ENCODE data around the gene DRC7. TPM values are rescaled to one million over a fixed set of nuclear protein-coding genes. Genes with fewer than 3 reads are reported as not detected.

DRC7 gene
- polyA plus RNA-seq, 1 of the 3 experiments (the other 2 are of a cell fraction), result 0.58 TPM

GRCh38 chr16:57652695-57653471 is 41.7 kb upstream of the DRC7 start:
- H3K36me3 ChIP-seq (replicated peaks in 1 of 2; ENCODE audit: control insufficient read depth in 1 of 2, insufficient read depth in 2 of 2, low read length in 1 of 2), result no peaks in the 10 kb centered on the region
- no peak overlapping the region for H3K9ac ChIP-seq
- no peaks in the 10 kb centered on the region for H3K79me2 ChIP-seq (ENCODE audit: insufficient read depth)
- no peak overlapping the region for H3K4me3 ChIP-seq (ENCODE audit: low read depth in 2 of 2, low read length in 1 of 2)
- H3K27ac ChIP-seq (ENCODE audit: low read depth in 2 of 2, low read length in 1 of 2), result no peak overlapping the region
- H4K20me1 ChIP-seq (ENCODE audit: insufficient read depth), result no peaks in the 10 kb centered on the region
- no peaks in the 10 kb centered on the region; a peak in 1 of 4 replicates for H3K4me1 ChIP-seq (ENCODE audit: control insufficient read depth in 1 of 2, insufficient read depth in 2 of 2, low read depth in 1 of 2, low read length in 1 of 2)
- ChIA-PET CTCF (interaction anchor here (0.9 to 2.1 kb wide), 6 partner anchors 13 to 105 kb away, joined by 3 to 13 read pairs (median 4); no protein-coding TSS in a partner anchor), POLR2A (no interaction called here)
- TF ChIP-seq MAX (IDR thresholded peaks at IDR 0.05; ENCODE audit: low read depth) (no peak), ELF1 (IDR thresholded peaks at IDR 0.05) (no peak), FOSL2 (IDR thresholded peaks at IDR 0.05; ENCODE audit: borderline replicate concordance, low read depth) (no peak), EZH2phosphoT487 (IDR thresholded peaks at IDR 0.05; ENCODE audit: borderline replicate concordance, low read depth) (no peak), FOXM1 (IDR thresholded peaks at IDR 0.05; ENCODE audit: low read depth) (no peak), CHD2 (IDR thresholded peaks at IDR 0.05; ENCODE audit: low read length, partially characterized antibody) (no peak), YY1 (IDR thresholded peaks at IDR 0.05; ENCODE audit: low read depth) (no peak), SIN3A (IDR thresholded peaks at IDR 0.05; ENCODE audit: borderline replicate concordance, low read depth, low read length) (no peak), MEF2A (IDR thresholded peaks at IDR 0.05; ENCODE audit: borderline replicate concordance, low read depth) (no peak), TEAD4 (IDR thresholded peaks at IDR 0.05; ENCODE audit: borderline replicate concordance, insufficient read depth) (no peak), USF1 (IDR thresholded peaks at IDR 0.05; ENCODE audit: borderline replicate concordance, low read depth) (no peak), RAD21 (IDR thresholded peaks at IDR 0.05; ENCODE audit: low read length) (no peak)
- TF ChIP-seq, protein P1, sequence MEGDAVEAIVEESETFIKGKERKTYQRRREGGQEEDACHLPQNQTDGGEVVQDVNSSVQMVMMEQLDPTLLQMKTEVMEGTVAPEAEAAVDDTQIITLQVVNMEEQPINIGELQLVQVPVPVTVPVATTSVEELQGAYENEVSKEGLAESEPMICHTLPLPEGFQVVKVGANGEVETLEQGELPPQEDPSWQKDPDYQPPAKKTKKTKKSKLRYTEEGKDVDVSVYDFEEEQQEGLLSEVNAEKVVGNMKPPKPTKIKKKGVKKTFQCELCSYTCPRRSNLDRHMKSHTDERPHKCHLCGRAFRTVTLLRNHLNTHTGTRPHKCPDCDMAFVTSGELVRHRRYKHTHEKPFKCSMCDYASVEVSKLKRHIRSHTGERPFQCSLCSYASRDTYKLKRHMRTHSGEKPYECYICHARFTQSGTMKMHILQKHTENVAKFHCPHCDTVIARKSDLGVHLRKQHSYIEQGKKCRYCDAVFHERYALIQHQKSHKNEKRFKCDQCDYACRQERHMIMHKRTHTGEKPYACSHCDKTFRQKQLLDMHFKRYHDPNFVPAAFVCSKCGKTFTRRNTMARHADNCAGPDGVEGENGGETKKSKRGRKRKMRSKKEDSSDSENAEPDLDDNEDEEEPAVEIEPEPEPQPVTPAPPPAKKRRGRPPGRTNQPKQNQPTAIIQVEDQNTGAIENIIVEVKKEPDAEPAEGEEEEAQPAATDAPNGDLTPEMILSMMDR (IDR thresholded peaks at IDR 0.05), result no peak
- TF ChIP-seq, protein P2, sequence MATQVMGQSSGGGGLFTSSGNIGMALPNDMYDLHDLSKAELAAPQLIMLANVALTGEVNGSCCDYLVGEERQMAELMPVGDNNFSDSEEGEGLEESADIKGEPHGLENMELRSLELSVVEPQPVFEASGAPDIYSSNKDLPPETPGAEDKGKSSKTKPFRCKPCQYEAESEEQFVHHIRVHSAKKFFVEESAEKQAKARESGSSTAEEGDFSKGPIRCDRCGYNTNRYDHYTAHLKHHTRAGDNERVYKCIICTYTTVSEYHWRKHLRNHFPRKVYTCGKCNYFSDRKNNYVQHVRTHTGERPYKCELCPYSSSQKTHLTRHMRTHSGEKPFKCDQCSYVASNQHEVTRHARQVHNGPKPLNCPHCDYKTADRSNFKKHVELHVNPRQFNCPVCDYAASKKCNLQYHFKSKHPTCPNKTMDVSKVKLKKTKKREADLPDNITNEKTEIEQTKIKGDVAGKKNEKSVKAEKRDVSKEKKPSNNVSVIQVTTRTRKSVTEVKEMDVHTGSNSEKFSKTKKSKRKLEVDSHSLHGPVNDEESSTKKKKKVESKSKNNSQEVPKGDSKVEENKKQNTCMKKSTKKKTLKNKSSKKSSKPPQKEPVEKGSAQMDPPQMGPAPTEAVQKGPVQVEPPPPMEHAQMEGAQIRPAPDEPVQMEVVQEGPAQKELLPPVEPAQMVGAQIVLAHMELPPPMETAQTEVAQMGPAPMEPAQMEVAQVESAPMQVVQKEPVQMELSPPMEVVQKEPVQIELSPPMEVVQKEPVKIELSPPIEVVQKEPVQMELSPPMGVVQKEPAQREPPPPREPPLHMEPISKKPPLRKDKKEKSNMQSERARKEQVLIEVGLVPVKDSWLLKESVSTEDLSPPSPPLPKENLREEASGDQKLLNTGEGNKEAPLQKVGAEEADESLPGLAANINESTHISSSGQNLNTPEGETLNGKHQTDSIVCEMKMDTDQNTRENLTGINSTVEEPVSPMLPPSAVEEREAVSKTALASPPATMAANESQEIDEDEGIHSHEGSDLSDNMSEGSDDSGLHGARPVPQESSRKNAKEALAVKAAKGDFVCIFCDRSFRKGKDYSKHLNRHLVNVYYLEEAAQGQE (IDR thresholded peaks at IDR 0.05; ENCODE audit: low read depth, low read length), result no peak
- 87% methylated on average over 7 of the region's 23 CpGs for WGBS (ENCODE audit: low lambda C conversion rate)
- no peak for DNase-seq
- H3F3A ChIP-seq (replicated peaks; ENCODE audit: insufficient read depth), result peaks cover 3% of the 10 kb centered on the region
- H3K4me2 ChIP-seq, result no peak overlapping the region
- H3K27me3 ChIP-seq (ENCODE audit: insufficient read depth), result no peaks in the 10 kb centered on the region
- H2AFZ ChIP-seq (ENCODE audit: low read depth), result no peak overlapping the region
- no peaks in the 10 kb centered on the region for H3K9me3 ChIP-seq
- no peaks in the 10 kb centered on the region for H3K9me2 ChIP-seq
